Body of pancreas (tissue), 4 donors: ENCODE measurements around the gene NDUFS7. TPM values are rescaled to one million over a fixed set of nuclear protein-coding genes. Genes with fewer than 3 reads are reported as not detected.
A peak's percentile ranks its signal among the peaks of the same experiment; 100 is the strongest.

Source experiments
- ATAC-seq: fragments of 150-250 bp; one replicate; pipeline ENCODE4 v1.9.1; 2016
- DNase-seq, 4 donors: peaks; one replicate each; pipeline ENCODE4 v3.0.0-alpha.2; 2019
- H3K27ac ChIP-seq, 4 donors: fragments of 200-600 bp; sonication (generic); 1 replicate in 3 of 4; 2 replicates in 1 of 4; pipeline versions ENCODE4 v1.5.1 to v1.6.1; 2016 to 2019; ENCODE audit warnings: mild to moderate bottlenecking in 1 of 4, mixed read lengths in 1 of 4, moderate library complexity in 1 of 4
- H3K27me3 ChIP-seq, 2 donors: fragments of 200-600 bp; sonication (generic); one replicate each; pipeline ENCODE4 v1.6.0; 2016; ENCODE audit warnings: mild to moderate bottlenecking in 1 of 2
- H3K36me3 ChIP-seq, 2 donors: fragments of 200-600 bp; sonication (generic); replicated peaks in 1 of 2; 2 replicates each; pipeline ENCODE4 v1.5.1; 2016; ENCODE audit warnings: low read depth in 2 of 2; ENCODE audit not compliant: insufficient read depth in 1 of 2
- H3K4me1 ChIP-seq: fragments of 200-600 bp; sonication (generic); one replicate; pipeline ENCODE4 v1.6.0; 2016
- H3K4me3 ChIP-seq, 2 donors: fragments of 200-600 bp; sonication (generic); 1 replicate in 1 of 2; 2 replicates in 1 of 2; pipeline ENCODE4 v1.5.1; 2016 to 2019
- H3K9me3 ChIP-seq, 3 donors: fragments of 200-600 bp; sonication (generic); 1 replicate in 2 of 3; 2 replicates in 1 of 3; pipeline ENCODE4 v1.5.1; 2016
- POLR2A ChIP-seq, 3 donors: fragments of 450-650 bp; IDR thresholded peaks; one replicate each; pipeline ENCODE4 v1.6.1; 2016; ENCODE audit warnings: antibody characterized with exemption in 3 of 3, mild to moderate bottlenecking in 2 of 3
- WGBS, 2 donors: methylation state at CpG; one replicate each; pipeline ENCODE4 v1.1.5; 2017; 5-methylcytosine and 5-hydroxymethylcytosine counted together
- intact Hi-C: fragments of 100-400 bp; cut with DNase I; formaldehyde crosslinking; loops from one replicate; pipeline ENCODE4 v1.15.1; 2023
- total RNA-seq, 2 donors: library from RNA; depleted of rRNA; stranded (reverse); fragments of >200 nt; gene quantifications; one replicate each; pipeline ENCODE4 v1.1.0, GENCODE V29; 2016
- TF ChIP-seq, protein P1 (sequence below), 7 experiments: fragments of 450-650 bp in 4 of 7; fragments of 200-600 bp in 3 of 7; sonication (generic) in 3 of 7; IDR thresholded peaks; one replicate each; pipeline ENCODE4 v1.5.1; 2016 to 2019; ENCODE audit warnings: antibody characterized with exemption in 7 of 7

Gene NDUFS7
- total RNA-seq, 2 donors from 2014 or later, result 59.9 to 87.7 TPM

DNA sequence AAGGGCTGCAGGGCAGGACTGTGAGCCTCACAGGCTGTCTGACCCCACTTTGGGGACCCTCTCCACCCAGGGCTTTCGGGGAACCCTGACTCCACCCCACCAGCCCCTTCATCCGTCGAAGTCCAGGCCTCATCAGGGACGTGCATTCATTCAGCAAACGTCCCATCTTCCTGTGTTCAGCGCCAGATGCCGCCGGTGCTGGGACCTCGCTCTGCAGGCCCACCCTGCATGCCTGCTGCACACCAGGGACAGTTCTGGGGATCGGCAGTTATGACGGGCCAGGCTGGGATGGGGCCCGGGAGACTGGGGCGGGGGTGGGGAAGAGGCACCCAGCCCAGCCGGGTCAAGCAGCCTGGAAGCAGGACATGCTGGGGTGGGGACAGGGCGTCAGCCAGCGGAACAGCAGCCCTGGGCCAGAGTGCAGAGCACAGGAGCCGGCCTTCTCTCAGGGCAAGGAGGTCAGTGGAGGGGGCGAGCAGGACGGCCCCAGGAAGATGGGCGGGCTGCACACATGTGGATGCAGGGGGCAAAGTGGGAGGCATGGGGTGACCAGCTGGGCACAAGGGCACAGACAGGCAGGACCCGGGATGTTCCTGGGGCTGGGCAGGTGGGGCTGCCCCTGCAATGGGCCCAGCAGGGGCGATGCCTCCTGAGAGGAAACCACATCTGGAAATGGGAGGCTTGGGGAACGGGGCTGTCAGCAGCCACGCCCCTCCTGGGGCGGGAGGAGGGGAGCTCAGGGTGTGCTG, 12.5 kb downstream of the NDUFS7 start:
- H3K4me3 ChIP-seq, result no peak overlapping the region
- H3K36me3 ChIP-seq, result peaks cover 5 to 7% of the 10 kb centered on the region in 2 donors
- no peak for ATAC-seq
- H3K27ac ChIP-seq, result peak overlapping the region; percentile 81 to 90 (median 86)
- H3K4me1 ChIP-seq, result peaks cover 61% of the 10 kb centered on the region
- TF ChIP-seq POLR2A (IDR thresholded peaks at IDR 0.05), result no peak
- TF ChIP-seq, protein P1, sequence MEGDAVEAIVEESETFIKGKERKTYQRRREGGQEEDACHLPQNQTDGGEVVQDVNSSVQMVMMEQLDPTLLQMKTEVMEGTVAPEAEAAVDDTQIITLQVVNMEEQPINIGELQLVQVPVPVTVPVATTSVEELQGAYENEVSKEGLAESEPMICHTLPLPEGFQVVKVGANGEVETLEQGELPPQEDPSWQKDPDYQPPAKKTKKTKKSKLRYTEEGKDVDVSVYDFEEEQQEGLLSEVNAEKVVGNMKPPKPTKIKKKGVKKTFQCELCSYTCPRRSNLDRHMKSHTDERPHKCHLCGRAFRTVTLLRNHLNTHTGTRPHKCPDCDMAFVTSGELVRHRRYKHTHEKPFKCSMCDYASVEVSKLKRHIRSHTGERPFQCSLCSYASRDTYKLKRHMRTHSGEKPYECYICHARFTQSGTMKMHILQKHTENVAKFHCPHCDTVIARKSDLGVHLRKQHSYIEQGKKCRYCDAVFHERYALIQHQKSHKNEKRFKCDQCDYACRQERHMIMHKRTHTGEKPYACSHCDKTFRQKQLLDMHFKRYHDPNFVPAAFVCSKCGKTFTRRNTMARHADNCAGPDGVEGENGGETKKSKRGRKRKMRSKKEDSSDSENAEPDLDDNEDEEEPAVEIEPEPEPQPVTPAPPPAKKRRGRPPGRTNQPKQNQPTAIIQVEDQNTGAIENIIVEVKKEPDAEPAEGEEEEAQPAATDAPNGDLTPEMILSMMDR (IDR thresholded peaks at IDR 0.05), result no peak
- DNase-seq, result peak in 1 of 4 donors; percentile 22
- H3K27me3 ChIP-seq, result no peaks in the 10 kb centered on the region
- 38% methylated on average over 6 to 24 of the region's 25 CpGs for WGBS, 2 donors
- intact Hi-C loops, result no loop called here
- no peaks in the 10 kb centered on the region for H3K9me3 ChIP-seq

DNA sequence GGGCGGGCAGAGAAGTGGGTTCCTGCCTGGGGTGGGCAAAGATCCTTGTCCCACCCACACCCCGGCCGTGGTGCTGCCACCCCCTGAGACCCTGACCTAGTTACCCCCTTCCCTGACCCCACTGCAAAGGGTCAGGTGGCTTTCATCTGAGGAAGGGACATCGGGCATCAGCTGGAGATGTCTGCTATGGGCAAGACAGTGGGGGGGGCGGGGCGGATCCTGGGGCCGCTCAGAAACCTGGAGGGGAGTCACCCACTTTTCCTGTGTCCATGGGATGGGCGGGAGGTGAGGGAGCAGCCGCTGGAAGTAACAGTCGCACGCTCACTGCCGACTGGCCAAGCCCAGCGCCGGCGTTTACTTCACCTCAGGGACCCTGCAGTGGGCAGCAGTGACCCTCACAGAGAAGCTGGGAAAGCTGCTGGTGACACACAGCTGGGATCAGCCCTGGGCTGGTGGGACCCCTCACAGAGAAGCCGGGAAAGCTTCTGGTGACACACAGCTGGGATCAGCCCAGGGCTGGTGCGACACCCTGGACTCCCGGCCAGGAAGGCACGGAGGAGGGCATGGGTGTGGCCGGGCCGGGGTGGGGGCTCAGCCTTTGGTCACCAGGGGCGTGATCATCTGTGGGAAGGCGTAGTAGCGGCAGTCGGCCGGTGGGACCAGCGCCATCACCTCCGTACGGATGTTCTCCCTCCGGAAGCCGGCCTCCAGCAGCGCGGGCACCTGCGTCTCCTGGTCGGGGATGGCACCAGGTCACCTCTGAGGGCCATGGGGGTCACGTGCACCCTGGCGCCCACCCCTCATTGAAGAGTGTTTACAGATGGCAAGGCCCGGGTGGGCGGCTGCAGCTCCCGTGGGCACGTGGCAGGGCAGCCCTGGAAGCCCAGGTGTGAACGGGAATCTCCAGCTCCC, 13.3 kb downstream of the NDUFS7 start:
- peaks cover 2 to 7% of the 10 kb centered on the region in 2 donors for H3K36me3 ChIP-seq
- H3K27ac ChIP-seq, result peak overlapping the region in 2 of 4 donors; percentile 82 to 90
- ATAC-seq (no peak), DNase-seq (peak in 1 of 4 donors; percentile 17)
- H3K9me3 ChIP-seq, result no peaks in the 10 kb centered on the region
- TF ChIP-seq POLR2A (IDR thresholded peaks at IDR 0.05), result no peak
- TF ChIP-seq, protein P1 (IDR thresholded peaks at IDR 0.05), result no peak
- intact Hi-C loops, result no loop called here
- H3K27me3 ChIP-seq, result no peaks in the 10 kb centered on the region
- peaks cover 69% of the 10 kb centered on the region for H3K4me1 ChIP-seq
- 62 to 81% methylated on average over 31 to 39 of the region's 42 CpGs for whole genome bisulfite sequencing, 2 donors
- no peak overlapping the region for H3K4me3 ChIP-seq

DNA sequence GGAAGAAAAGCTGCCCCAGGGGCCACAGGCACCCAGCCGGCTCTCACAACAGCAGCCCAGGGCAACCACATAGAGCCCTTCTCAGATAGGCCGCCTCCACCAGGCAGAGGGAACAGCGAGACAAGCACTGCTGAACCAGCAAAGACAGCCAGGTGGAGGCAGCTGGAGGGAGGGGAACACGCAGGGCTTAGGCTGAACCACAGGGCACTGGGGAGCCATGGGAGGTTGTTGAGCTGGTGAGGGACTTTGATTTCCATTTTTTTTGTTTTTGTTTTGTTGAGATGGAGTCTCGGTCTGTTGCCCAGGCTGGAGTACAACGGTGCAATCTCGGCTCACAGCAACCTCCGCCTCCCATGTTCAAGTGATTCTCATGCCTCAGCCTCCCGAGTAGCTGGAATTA, 14.1 kb downstream of the NDUFS7 start:
- H3K4me3 ChIP-seq, result no peak overlapping the region
- no peak overlapping the region for H3K27ac ChIP-seq
- no peaks in the 10 kb centered on the region for H3K9me3 ChIP-seq
- peaks cover 0 to 5% of the 10 kb centered on the region in 2 donors for H3K36me3 ChIP-seq
- WGBS, 2 donors, result 91 to 92% methylated on average over 8 to 9 of the region's 9 CpGs
- no peak for TF ChIP-seq POLR2A (IDR thresholded peaks at IDR 0.05)
- TF ChIP-seq, protein P1 (IDR thresholded peaks at IDR 0.05), result no peak
- H3K4me1 ChIP-seq, result peaks cover 78% of the 10 kb centered on the region
- intact Hi-C loops, result no loop called here
- DNase-seq (no peak), ATAC-seq (no peak)
- no peaks in the 10 kb centered on the region for H3K27me3 ChIP-seq

DNA sequence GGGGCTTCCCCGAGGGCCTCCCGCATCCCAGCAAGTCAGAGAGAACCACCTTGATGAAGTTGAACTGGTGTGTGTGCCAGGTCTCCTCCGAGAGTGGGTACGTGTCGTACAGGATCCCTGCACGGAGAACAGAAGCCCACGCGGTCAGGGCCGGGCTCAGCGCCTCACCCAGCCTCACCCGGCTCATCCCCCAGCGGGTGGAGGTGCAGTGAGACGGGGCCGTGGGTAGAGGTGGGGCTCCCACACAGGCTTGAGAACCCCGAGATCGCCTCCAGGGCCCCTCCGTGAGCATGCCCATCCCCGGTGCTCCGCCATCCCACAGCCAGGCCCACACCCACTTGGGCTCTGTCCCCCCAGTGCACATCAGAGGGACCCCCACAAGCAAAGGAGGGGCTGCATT, 15.4 kb downstream of the NDUFS7 start:
- Histone ChIP-seq H3K27ac (peak overlapping the region in 1 of 4 donors; percentile 86), H3K36me3 (no peaks in the 10 kb centered on the region), H3K4me1 (peaks cover 78% of the 10 kb centered on the region), H3K27me3 (no peaks in the 10 kb centered on the region), H3K4me3 (no peak overlapping the region), H3K9me3 (no peaks in the 10 kb centered on the region)
- DNase-seq (no peak), ATAC-seq (no peak)
- TF ChIP-seq POLR2A (IDR thresholded peaks at IDR 0.05), result no peak
- TF ChIP-seq, protein P1 (IDR thresholded peaks at IDR 0.05), result no peak
- intact Hi-C loops, result no loop called here
- 87 to 92% methylated on average over 9 to 19 of the region's 19 CpGs for WGBS, 2 donors
